Glomerular visceral epithelial cell (primary cell): Measurements from ENCODE around the gene RAI14.
"Not testable (repeated sequence)": the region's sequence is repeated elsewhere in the genome, so short reads cannot be mapped to it uniquely, and the experiment has no call there.

ENCODE experiments used
- DNase-seq: peaks from one replicate; pipeline ENCODE4 v3.0.0-alpha.2; 2016; ENCODE audit errors: extremely low spot score

Gene RAI14

DNA sequence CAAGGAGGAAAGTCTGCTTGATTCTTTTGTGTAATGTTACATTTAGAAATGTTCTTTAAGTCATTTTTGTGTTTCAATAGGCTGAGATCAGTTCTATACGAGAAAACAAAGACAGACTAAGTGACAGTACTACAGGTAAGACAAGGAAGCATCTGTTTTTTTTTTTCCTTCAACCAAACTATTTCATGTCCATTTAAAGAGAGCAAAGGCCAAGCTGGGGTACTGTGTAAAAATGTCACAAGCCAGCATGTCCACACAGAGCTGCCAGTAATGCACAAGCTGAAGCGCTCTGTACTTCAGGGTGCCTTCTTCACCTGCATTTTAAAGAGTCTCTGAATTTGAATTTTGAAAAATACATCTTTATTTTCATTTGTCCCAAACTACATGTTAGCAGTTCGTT is 162.6 kb downstream of the RAI14 start:
- DNase-seq = no peak

DNA sequence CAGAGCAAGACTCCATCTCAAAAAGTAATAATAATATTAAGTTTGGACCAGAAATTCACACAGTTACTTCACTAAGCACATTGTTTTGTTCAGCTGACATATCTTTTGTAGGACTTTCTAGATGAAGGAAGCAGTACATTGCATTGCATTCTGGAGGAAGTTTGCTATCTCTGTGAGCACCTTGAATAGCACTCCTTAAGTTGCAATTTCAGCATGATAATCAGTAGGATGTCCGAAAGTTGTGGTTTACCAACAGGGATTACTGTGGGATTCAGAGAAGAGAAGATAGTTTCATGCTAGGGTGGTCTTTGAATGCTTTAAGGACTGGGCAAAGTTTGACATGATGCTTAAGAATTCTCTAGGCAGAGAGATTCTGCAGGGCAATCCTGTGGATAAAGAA is 164.5 kb downstream of the RAI14 start:
- no peak for DNase-seq

DNA sequence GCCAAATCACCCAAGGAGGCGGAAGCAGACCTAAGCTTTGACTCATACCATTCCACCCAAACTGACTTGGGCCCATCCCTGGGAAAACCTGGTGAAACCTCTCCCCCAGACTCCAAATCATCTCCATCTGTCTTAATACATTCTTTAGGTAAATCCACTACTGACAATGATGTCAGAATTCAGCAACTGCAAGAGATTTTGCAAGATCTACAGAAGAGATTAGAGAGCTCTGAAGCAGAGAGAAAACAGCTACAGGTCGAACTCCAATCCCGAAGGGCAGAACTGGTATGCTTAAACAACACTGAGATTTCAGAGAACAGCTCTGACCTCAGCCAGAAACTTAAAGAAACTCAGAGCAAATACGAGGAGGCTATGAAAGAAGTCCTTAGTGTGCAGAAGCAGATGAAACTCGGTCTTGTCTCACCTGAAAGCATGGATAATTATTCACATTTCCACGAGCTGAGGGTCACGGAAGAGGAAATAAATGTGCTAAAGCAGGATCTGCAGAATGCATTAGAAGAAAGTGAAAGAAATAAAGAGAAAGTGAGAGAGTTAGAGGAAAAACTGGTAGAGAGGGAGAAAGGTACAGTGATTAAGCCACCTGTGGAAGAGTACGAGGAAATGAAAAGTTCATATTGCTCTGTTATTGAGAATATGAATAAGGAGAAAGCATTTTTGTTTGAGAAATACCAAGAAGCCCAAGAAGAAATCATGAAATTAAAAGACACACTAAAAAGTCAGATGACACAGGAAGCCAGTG is 167.0 kb downstream of the RAI14 start:
- no peak for DNase-seq

DNA sequence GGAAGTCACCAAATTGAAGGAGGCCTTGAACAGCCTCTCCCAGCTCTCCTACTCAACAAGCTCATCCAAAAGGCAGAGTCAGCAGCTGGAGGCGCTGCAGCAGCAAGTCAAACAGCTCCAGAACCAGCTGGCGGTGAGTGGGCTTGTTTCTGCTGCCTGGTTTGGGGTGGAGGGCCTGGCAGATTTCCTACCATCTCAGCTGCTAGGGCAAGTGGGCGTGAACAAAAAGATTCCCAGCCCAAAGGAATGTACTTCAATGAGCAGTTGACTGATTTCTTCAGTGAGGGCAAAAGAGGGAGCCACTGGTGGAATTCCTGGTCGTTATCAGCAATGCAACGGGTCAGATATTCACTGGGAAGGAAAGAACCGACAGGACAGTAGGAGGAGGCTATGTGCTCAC is 170.2 kb downstream of the RAI14 start:
- DNase-seq = no peak

DNA sequence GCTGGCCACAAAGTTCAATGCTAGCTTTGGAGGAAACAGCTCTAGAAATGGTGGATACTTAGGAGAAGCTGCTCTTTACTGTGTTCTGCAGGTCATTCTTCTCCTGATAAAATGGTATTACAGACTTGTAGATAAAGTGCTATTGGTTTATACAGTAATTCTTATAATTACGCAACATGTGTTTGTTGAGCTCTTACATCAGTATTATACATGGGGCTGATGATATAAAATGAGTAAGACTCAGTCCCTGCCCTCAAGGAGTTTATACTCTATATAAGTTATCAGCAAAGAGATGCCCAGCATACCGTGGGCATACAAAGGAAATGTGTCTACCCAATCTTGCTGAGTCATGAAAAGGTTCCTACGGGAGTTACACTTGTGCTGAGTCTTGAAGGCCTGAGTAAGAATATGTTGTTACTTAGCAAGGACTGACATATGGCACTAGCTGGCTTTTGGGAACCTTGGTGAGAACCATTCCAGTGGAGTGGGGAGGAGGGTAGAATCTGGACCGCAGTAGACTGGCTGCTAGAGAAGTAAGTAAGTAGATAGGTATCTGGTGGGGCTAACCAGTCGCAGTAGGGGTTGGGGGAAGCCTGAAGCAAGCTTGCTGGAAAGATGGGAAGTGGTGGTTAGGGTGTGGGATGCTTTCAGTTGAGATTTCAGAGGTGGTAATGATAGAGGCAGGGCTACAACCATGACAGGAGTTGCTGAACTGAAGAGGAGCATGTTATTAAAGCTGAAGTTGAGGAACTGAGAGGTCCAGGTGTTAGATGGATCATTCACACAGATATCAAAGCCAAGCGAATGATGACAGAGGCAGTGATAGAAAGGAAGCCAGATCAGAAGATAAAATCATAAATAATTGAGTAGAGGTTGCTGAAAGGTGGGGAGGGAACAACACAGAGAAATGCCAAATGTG is 171.7 kb downstream of the RAI14 start:
- no peak for DNase-seq

DNA sequence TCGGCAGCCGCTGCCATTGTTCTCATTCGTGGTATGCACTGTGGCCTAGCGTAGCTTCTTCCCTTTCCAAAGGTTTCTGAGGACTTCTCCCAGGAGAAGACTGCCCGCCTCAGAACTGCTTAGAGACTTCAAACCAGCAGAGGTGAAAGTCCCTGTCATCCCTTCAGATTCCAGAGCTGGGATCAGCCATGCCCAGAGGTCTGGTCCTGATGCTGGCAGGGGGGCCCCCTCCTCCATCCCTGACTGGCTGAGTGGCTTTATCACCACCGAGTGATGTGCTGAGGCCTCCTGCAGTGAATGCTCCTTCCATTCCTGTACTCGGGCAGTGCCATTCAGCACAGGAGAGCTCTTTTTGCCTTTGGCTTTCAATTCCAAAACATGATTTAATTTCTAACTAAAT is 174.7 kb downstream of the RAI14 start:
- DNase-seq = not testable (repeated sequence)

DNA sequence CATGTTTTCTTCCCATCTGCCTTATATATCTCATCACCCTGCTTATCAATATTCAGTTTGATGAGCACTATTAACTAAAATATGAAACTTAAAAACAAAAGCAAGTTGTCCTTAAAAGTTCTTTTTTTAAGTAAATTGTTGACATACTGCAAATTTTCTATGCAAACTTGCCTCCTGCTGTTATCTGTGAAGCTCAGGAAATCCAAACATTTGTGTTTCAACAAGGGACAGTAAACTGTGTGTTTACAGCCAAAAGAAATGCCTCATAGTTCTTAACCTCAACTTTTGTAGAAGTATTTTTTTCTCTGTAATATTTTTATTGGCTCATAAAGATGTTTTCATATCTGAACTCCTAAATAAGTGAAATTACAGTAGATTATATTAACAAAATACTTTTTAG is 175.2 kb downstream of the RAI14 start:
- no peak for DNase-seq

DNA sequence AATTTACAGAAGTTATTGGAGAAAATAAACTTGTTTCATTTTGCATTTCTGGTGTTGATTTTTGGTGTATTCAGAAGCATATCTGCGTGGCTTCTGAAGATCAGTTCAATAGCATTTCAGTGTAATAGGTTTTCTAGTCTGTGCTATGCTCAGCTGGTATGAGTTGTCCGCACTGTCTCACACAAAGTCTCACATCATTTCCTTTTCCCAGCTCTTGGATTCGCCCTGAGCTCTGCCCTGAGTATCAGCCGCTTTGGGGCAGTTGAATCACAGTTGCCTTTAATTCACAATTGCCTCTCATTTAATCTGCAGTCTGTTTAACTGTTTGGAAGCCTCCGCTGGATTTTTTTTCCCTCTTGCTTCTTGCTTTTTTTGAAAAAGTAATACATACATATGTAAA is 176.4 kb downstream of the RAI14 start:
- DNase-seq = no peak

DNA sequence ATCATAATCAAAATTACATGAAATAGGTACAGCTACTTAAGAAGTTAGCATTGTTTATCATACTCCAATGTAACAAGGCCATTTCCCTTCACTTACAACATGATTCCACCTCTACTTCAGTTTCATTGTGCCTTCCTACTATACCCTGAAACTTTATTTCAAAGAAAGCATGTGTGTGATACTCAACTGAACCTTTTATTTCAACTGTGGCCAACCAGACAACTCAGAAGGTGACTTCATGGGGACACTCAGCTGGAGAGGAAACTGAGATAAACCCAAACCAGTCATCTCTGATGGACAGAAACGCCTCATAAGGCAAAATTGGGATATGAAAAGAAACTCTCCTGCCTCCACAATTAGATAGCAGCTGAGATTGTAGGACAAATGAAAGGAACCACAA is 177.0 kb downstream of the RAI14 start:
- DNase-seq = no peak

DNA sequence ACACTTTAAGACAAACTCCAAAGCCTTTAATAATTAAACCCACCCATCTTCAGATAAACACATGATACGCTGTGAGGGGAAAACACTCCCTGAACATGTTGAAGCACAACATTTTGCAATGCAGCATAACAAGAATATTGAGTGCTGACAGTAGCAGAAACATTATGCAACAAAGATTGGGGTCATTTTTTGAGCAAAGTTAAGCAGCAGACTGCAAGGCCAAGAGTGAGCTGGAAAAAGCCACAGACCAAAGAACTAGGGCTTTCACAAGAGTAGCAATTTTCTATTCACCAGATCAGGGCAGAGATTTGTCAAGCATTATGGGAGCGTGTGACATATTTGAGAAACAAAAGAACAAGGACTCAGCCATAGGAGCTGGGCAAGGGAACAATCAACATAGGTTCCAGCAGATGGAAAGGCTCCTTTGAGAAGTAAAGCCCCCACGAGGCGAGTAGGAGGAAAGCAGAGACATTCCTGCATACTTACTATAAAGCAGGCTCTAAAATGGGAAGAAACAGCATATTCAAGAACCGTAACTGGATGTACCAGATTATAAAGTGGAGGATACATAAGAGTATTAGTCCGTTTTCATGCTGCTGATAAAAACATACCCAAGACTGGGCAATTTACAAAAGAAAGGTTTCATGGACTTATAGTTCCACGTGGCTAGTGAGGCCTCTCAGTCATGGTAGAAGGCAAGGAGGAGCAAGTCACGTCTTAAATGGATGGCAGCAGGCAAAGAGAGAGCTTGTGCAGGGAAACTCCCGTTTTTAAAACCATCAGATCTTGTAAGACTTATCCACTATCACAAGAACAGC is 178.1 kb downstream of the RAI14 start:
- DNase-seq = no peak

DNA sequence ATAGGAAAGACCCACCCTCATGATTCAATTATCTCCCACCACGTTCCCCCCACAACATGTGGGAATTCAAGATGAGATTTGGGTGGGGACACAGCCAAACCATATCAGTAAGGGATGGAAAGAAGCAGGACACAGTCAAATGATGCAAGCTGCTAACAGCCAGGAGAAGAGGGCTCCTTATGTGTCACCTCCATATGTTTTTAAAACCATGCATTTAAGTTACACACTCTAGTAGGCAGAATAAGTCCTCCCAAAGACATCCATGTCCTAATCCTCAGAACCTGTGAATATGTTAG is 178.6 kb downstream of the RAI14 start:
- no peak for DNase-seq

DNA sequence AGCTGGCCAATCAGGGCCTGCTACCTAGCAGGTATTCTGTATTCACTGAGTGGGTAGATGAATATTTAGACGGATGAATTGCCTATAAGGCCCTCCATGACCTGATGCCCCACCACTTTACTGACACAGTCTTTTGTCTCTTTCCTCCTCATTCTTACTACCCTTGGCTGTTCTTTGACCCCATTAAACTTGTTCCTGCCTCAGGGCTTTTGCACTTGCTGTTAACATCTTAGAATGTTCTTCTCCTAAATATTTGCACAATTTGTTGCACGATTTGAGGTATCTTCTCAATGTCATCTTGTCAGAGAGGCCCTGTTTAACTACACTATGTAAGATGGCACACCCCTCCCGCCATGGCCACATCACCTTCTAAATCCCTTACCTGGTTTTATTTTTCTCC is 179.5 kb downstream of the RAI14 start:
- no peak for DNase-seq

DNA sequence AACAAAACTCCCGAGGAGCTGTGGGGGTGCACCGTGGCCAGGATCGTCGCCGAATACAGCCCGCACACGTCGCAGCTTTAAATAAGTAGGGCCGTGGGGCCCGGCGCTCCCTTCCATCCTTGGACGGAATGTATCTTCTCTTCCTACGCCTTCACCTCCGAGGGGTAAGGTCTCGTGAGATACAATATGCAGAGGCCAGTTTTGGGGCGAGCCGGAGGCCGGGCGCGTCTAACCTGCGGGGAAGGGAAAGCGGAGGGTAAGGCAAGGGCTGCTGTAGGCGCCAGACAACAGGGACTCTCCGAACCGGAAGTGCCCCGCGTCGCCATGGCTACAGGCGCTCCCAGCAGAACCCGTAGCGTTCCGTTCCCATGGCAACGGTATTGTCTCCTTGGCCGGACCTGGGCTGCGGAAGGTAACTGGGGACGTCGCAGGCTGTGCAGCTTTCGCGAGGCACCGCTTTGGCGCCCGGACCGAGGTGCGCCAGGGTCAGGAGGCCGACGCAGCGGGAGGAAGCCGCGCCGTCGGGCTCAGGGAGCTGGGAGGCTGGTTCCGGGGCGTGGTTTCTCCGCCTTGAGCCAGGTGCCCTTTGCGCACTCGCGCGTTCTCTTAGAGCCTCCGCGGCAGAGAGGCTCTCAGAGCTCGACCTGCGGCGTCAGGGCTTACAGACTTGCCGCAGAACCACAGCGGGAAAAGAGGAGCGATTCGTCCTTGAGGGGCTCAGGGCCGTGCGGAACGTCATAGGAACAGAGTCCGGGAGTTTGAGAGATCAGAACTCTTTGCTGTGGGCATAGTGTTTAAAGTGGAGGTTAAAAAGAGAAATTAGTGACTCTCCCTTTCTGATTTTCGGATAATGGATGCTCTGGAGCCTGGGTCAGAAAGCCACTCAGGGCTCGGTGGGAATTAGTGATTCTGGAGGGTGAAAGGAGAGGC is 182.9 kb downstream of the RAI14 start, which contains the start of gene TTC23L:
TTC23L (plus strand) TSS at position 380 of the 930 bp plus-strand sequence. CDS start 1,508 bp downstream, outside the sequence.
- DNase-seq = peak; percentile 94

DNA sequence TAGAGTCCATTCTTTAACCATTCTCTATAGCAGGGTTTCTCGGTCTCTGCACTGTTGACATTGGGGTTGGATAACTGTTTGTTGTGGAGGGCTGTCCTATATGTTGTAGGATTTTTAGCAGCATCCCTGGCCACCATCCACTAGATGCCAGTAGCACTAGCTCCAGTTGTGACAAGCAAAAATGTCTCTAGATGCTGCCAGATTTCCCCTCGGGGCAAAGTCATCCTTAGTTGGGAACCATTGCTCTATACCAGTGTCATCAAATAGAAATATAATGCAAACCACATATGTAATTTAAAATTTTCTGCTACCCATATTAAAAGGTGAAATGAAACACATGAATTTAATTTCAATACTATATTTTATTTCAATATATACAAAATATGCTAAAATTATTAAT is 185.7 kb downstream of the RAI14 start:
- DNase-seq = no peak

DNA sequence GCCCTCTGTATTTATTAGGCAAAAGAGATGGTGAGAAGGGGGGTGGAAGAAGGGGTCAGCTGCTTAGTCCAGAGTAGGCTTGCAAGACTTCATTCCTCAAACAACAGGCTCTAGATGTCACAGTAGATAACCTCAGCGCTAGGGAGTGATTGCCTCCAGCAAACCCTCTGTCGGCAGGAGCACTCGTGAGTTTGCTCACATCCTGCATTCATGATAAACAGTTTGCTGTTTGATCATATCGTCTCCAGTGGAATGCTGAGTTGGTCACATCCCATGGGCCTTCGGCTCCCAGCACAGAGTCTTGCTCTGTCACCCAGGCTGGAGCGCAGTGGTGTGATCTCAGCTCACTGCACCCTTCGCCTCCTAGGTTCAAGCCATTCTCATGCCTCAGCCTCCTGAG is 186.4 kb downstream of the RAI14 start:
- DNase-seq = no peak

DNA sequence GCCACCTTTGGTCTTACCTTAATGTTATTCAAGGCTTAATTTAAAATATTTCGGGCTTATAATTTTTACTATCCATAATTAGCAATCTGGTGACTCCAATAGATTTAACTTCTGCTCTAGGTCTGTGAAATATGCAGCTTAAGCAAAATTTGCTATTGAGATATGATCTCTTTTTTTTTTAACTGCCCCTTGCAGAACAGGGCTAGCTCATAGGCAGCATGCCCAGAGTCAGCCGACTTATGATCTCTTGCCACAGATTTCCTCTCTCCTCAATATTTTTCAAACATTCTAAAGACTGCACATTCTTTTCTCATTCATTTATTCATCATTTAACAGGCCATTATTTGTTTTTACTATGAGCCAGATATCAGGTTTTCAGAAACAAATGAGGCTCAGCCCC is 187.4 kb downstream of the RAI14 start:
- DNase-seq = no peak

DNA sequence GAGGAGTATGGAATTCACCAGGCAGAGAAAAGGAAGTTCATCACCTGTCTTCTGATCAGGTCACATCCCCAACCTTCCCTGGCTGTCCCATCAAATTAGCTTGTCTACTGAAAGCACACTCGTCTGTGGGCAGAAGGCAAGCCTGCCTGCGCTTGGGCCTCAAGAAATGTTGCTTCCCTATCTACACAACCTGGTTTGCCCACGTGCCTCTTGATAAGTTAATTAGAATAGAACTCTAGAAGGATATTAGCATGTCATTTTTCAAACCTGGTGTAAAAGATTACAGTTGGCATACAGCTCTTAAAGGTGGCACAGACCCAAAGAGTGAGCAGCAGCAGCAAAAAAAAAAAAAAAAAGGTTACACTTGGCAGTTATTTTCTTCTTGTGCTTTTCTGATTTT is 188.0 kb downstream of the RAI14 start:
- no peak for DNase-seq

DNA sequence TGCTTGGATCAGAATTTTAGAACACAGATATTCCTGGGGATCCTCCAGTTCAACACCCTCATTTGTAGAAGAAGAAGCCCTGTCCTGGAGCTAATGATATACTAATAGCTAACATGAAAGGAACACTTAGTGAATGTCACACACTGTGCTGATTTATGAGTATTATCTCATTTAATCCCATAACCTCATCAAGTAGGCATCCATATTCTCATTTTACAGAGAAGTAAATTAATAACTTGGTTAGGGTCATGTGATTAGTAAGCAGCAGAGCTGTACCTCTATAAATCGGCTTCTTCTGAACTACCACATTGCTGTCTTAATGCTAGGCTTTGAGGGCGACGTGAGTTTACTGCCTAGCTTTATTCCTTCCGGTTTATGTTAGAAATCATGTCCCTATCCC is 188.9 kb downstream of the RAI14 start:
- DNase-seq = no peak

DNA sequence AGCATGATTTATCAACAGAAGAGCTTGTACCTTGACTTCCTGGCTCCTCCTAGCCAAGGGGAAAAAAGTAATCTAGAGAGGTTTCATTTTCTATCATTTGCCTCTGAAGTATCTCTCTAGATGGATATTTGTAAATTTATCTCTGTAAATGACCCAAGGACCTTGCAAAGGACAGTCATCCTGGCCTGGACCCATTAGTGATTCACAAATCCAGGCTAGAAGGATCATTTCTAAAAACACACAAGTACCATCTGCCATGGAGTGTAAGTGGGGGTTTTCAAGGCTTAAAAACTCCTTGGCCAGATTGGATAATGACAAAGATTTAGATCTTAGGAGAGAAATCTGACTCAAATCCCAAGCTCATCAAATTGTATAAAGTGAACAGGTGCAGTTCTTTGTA is 190.9 kb downstream of the RAI14 start:
- DNase-seq = no peak

DNA sequence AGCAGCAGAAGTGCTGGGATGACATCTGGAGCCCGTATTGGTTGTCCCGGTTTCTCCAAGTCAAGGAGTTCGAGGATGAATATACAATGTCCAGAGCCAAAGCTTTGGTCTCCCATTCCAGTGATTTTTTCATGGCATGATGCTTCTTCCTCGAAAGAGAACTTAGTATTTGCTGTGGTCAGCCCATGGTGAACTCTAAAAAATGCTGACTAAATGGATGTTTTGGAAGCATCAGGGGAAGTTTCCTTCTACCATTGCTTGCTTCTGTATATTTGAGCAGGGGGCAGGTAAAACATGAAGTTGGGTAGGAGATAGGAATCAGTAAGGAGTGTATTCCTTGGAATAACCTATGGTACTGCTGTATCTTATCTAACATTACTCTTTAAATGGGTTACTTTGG is 191.4 kb downstream of the RAI14 start:
- DNase-seq = no peak

DNA sequence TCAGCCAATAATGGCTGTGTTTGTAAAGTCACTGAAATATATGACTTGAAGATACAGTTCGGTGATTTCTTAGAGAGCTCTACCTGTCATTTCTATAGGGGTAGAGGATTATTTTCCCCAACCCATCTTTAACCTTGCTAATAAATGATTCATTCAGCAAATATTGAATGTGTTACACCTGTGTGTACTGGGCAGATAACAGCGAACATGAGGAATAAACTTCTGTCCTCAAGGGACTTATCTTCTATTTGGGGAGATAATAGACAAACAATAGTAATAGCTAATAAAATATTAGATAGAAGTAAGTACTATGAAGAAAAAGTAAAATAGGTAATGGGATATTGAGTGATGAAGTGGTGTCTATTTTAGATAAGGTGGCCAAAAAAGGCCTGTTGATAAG is 192.1 kb downstream of the RAI14 start:
- DNase-seq = no peak
